Tibial nerve (tissue), 4 donors: ENCODE data around the gene ARHGAP26.

Source experiments
- CTCF ChIP-seq, 5 experiments: fragments of 200-600 bp in 3 of 5; fragments of 450-650 bp in 2 of 5; sonication (generic) in 3 of 5; IDR thresholded peaks; one replicate each; pipeline ENCODE4 v1.5.1; 2016 to 2019; ENCODE audit warnings: antibody characterized with exemption in 5 of 5, mild to moderate bottlenecking in 3 of 5, moderate library complexity in 2 of 5
- EP300 ChIP-seq, 2 donors: sonication (generic); formaldehyde crosslinking; IDR thresholded peaks; one replicate each; pipeline ENCODE4 v1.6.1; 2017; ENCODE audit warnings: antibody characterized with exemption in 2 of 2, mild to moderate bottlenecking in 1 of 2
- POLR2A ChIP-seq, 2 donors: fragments of 450-650 bp; IDR thresholded peaks; one replicate each; pipeline ENCODE4 v1.6.1; 2017; ENCODE audit warnings: antibody characterized with exemption in 2 of 2, mild to moderate bottlenecking in 2 of 2, moderate library complexity in 2 of 2

- no peak for TF ChIP-seq POLR2A (IDR thresholded peaks at IDR 0.05)
- TF ChIP-seq CTCF (IDR thresholded peaks at IDR 0.05), result no peak
- TF ChIP-seq EP300 (IDR thresholded peaks at IDR 0.05), result no peak
Observed at GRCh38 chr5:143194206-143194605, 424.0 kb downstream of the ARHGAP26 start.
